Left cardiac atrium (tissue), 4 donors: Measurements from ENCODE around the gene SWT1. TPM values are rescaled to one million over a fixed set of nuclear protein-coding genes. Genes with fewer than 3 reads are reported as not detected.

Experiments
- ATAC-seq, 2 donors: fragments of 200-7000 bp; cut with Tn5 transposase; one replicate each; pipeline ENCODE4 v1.9.1; 2020; ENCODE audit warnings: mild to moderate bottlenecking in 2 of 2, moderate library complexity in 2 of 2
- DNase-seq: peaks from one replicate; pipeline ENCODE4 v3.0.0-alpha.2; 2020
- intact Hi-C, 2 donors: fragments of 100-400 bp; cut with DNase I; formaldehyde crosslinking; loops; one replicate each; pipeline versions ENCODE4 v1.14.1 to v1.15.1; 2022 to 2023
- total RNA-seq, 2 donors: library from RNA; stranded (reverse); fragmentation: NEBNext Ultra II Directional; extraction: Animal tissue kit (Norgen Biotek cat#: 25700); gene quantifications; one replicate each; pipeline ENCODE4 v1.2.1, GENCODE V29; 2021
- donor health status: DM: no; HTN: yes; CAD: no.
- donor health status: DM: no; HTN: yes; CAD: no; lungs with severe emphysema.
- donor health status: DM: yes; HTN: yes; CAD: no.
- donor health status: Dilated cardiomyopathy.

SWT1 gene
- total RNA-seq, 2 donors from 2014 or later = 4.9 to 5.6 TPM

DNA sequence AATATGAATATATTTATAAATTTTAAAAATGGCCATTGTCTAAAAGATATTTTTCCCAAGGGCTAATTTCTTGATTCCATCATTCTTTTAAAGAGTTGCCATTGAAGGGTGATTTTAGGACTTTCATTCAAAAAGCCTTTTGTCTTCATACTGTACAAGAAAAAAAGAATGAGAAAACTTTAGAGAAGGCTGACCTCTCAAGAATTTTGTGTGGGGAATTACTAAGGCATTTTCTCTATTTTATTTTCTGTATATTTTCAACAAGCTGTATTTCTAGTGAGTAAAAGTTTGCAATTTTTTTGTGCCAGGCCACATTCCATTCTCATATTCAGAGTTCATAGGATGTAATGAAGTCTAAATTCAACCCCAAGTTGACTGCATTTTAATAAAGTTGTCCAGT, 110.7 kb downstream of the SWT1 start:
- DNase-seq = no peak
- ATAC-seq = no peak
- intact Hi-C loops = no loop called here

DNA sequence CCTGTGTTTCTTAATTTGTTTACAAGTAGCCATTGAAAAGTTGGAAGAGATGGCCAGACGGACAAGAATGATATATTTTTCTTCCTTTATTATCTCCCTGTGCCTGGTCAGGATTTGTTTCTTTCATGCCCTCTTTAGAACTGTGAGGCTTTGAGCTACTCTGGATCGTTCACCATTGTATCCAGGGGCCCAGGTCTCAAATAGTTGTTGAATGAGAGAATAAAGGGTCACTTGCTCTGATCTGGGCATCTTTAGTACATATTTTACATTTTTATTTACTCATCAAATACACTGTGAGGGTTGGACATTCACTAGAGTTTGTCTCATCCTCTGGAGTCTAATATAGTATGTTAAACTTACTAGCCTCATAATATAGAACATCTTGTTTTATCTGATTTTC, 111.4 kb downstream of the SWT1 start:
- intact Hi-C loops = no loop called here
- DNase-seq (no peak), ATAC-seq (no peak)

DNA sequence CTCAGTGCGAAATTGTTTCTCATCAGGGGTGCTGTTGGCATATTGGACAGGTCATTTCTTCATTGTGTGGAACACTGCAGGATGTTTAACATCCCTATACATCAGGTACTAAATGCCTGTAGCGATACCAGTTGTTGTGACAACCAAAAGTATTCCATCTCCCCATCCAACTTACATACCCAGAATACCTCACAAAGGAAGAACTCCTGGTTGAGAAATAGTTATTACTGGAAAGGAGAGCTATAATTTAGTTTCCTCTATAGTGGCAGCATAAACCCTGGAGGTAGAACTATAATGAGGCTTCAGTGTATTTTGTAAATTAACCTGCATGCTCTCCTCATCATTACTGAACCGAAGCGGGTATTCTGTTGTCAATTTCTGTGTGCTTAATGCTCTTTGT, 115.0 kb downstream of the SWT1 start:
- DNase-seq (no peak), ATAC-seq (no peak)
- intact Hi-C loops = no loop called here

DNA sequence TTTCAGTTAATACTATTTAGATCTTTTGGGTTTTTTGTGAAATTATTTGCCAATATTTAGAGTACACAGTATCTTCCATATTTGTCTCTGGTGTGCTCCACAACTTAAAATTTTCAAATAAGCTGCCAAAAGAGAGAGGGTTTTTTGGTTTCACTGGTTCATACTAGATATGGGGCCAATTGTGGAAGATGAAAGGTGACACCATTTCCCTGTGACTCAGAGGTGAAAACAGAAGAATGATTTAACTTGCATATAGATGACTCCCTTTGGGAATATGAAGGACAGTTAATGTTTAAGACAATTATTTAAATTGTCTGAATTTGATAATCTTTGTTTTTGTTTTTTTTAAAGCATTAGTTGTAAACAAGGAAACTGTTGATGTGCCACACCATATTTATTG, 122.6 kb downstream of the SWT1 start:
- intact Hi-C loops = no loop called here
- no peak for ATAC-seq
- DNase-seq = no peak

DNA sequence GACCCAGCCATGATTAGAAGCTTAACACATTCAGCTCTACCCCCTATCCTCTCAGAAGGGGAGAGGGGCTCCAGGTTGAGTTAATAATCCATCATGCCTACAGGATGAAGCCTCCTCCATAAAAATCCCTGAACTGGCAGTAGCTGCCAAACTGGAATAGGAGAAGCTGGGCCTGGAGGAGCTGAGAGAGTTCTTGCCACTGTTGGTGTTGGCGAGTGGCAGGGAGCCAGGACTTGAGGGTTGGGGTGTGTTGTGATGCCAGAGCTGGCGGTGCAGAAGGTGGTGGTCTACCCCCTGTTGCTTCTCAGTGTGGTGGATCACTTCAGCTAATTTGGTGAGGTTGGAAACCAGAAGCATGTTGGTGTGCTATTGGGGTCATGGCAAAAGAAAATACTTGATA, 123.6 kb downstream of the SWT1 start:
- ATAC-seq = no peak
- no peak for DNase-seq
- intact Hi-C loops = no loop called here

DNA sequence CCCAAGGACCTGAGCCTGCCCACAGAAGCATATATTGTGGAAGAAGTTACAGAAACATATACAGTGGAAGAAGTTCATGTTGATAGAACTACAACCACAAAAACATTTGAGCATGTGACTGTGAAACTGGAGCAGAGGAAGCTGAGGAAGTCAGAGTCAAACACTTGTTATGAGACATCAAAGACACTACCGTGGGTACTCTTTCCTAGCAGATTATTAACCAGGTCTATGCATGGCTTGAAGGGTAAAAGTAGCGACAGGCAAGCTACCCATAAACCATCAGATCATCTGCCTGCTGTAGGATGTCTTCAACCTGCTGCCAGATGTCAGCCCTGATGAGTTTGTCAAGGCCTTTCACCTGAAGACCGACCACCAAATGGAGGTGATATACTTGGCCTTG, 124.3 kb downstream of the SWT1 start:
- ATAC-seq (no peak), DNase-seq (no peak)
- intact Hi-C loops = no loop called here

DNA sequence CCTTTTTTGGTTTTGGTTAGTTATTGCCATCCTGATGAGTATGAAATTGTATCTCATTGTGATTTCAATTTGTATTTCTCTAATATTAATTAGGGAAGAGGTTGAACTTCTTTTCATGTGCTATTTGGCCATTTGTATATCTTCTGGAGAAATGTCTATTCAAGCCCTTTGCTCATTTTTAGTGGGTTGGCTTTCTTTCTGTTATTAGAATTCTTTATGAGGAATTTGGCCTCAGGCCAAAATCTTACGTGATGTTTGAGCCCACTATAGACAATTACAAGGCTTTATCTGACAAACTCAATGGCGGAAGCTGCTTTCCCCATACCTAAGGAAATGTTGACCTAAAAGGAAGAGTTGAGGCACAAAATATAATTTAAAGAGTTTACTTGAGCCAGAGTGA, 127.1 kb downstream of the SWT1 start:
- intact Hi-C loops = no loop called here
- DNase-seq (no peak), ATAC-seq (no peak)

DNA sequence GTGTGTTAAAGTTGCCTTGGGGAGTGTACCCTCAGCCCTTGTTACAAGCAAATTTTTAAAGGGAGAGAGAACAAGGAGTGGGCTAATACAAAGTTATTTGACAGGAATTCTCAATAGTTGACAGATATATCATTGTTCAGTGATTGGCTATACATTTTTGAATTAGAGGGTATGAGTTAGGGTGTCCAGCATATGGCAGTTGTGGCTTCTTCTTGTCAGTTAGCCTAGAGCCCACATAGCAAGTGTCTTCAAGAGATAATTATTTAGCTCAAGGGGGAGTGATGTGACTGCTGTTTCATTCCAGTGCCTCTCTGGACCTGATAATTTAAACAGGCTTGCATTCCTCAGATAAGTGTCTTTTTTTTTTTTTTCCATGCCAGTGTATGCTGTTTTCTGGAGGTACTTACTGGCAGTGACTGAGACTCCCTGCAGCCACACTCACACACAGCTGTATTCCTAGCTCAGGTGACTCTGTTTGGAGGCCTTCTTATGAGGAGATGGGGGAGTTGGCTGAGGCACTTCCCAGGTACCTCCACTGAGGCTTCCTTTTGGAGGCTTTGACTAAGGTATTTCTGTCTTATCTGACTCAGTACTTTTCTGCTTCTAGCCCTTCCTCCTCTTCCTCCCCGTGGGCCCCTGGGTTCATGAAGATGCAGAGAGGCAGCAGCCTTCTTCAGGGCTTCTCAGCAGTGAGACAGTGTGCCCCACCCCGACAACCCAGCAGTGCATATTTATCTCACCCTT, 127.7 kb downstream of the SWT1 start:
- ATAC-seq (peak in 1 of 2 donors; percentile 20), DNase-seq (no peak)
- intact Hi-C loops = no loop called here

DNA sequence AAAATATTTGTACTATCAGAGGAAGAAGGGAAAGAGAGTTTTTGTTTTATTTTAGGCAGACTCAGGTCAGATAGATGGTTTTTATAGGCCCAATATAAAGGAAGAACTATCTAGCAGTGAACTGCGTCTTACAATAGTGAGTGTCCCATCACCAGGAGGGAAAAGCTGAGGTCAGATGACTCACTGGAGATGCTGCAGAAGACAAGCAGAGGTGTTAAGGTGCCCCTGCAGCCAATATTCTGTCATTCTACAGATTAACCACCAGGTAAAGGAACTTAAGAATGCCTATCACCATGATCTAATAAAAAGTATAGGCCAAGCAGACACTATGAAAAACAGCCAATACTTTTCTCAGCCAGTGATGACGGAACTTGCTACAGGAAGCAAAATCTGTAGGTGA, 130.5 kb downstream of the SWT1 start:
- DNase-seq (no peak), ATAC-seq (no peak)
- intact Hi-C loops = no loop called here

DNA sequence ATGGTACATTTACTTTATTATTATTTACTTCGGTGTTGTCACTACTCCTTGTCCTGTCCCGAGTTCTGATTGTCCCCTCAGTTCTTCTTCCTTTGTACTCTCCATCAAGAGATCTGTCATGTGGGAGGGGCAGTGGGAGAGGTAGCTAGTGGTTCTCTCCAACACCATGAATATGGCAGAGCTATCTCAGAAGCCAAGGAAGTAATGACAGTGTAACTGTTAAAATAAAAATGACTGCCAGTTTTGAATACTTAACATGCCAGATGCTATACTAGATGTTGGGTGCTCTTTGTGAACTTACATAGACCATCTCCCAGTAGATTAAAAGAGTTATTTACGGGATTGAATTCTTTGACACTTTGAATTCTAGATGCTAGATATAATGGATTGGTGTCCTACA, 131.5 kb downstream of the SWT1 start:
- intact Hi-C loops = no loop called here
- DNase-seq (no peak), ATAC-seq (peak in 1 of 2 donors; percentile 51)

DNA sequence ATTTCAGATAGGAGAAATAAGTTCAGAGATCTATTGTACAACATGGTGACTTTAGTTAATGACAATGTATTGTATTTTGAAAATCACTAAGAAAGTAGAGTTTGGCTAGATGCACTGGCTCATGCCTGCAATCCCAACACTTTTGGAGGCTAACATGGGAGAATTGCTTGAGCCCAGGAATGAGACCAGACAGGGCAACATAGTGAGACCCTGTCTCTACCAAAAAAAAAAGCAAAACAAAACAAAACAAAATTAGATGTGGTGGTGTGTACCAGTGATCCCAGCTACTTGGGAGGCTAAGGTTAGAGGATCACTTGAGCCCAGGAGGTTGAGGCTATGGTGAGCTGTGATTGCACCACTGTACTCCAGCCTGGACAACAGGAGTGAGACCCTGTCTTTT, 132.9 kb downstream of the SWT1 start:
- ATAC-seq = no peak

DNA sequence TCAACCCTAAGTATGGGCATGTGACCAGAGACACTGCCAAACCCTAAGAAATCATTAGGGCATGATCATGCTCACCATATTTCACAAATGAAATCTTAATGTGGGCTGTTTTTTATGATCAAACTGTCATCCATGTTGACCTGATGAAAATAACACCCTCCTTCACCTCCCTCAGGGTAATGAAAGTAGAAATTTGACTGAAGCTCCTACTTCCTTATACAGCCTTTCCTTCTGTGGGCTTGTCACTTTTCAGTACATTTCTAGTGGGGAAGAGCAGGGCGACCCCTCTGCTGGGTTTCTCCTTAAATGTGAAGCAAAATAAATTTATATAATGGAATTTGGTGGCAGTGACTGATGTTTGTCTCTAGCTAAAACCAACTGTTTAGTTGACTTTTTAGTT, 134.2 kb downstream of the SWT1 start:
- DNase-seq (no peak), ATAC-seq (no peak)
- intact Hi-C loops = no loop called here

More for the DNA sequence above, 132.9 kb downstream of the SWT1 start:
- intact Hi-C loops = no loop called here
- DNase-seq = no peak

DNA sequence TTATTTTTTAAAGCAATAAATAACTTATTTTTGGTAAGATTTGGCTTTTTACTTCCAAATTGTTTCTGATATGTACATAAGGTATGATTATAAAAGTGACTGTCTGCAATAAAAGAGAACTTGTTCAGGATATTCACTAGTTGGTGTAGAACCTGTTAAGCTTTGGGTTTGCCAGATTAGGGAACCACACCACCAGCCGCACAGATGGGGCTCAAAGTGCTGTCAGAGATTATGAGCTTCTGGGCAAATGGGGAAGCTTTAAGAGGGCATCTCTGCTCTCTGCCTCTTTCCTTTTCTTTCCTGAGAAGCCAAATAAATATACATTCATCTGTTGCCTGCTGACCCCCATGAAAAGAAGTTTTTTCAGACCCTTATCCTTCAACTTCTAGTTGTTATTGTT, 134.7 kb downstream of the SWT1 start:
- DNase-seq = no peak
- intact Hi-C loops = no loop called here
- peak in 1 of 2 donors; percentile 15 for ATAC-seq

DNA sequence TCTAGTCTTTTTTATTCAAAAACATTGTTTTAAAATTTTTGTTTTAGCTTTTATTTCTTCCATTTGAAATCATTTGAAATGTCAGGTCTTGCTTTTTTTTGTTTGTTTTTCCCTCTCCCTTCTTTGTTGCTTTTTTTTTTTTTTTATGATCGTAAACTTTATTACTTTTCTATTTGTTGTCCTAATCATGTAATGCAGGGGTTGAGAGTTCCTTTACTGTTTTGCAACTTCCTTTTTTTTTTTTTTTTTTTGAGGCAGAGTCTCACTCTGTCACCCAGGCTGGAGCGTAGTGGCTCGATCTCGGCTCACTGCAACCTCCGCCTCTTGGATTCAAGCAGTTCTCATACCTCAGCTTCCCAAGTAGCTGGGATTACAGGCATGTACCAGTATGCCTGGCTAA, 135.3 kb downstream of the SWT1 start:
- DNase-seq = peak; percentile 25
- ATAC-seq = peak; percentile 36 to 44
- intact Hi-C loops = no loop called here

DNA sequence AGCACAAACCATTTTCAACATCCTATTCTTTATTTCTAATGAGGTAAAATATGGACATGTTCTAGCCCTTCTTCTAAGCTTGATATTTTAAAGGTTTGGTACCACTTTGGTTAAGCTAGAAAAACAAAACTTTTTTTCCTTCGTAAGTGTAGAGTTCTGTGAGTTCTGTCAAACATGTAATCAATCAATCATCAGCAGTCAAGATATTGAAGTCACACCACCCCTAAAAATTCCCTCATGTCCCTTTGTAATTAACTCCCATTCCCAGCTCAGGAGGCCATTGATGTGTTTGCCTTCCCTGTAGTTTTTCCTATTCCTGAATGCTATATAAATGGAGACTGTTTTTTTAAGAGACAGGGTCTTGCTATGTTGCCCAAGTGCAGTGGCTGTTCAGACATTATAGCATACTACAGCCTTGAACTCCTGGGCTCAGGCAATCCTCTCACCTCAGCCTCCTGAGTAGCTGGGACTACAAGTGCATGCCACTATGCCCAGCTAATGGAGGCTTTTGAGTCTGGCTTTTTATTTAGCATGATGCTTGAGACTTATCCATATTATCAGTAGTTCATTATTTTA, 137.1 kb downstream of the SWT1 start:
- intact Hi-C loops = no loop called here
- DNase-seq (no peak), ATAC-seq (no peak)

DNA sequence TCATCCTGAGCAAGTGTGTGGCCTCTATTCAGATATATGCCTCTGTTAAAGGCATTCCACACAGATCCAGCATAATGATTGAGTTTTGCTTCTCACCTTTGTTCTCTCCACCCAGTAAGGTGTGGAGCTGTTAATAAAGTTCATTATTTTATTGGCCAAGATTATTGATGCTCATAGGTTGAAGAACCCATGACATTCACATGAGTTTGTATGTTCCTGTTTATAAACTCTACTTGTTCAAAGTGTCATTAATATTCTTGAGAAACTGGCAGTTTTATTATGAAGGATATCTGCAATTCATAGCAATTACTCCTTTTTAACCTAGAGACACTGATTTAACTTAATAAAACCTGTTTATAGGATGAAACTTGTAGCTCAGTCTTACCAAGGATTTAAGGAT, 138.1 kb downstream of the SWT1 start:
- DNase-seq (no peak), ATAC-seq (no peak)
- intact Hi-C loops = no loop called here

DNA sequence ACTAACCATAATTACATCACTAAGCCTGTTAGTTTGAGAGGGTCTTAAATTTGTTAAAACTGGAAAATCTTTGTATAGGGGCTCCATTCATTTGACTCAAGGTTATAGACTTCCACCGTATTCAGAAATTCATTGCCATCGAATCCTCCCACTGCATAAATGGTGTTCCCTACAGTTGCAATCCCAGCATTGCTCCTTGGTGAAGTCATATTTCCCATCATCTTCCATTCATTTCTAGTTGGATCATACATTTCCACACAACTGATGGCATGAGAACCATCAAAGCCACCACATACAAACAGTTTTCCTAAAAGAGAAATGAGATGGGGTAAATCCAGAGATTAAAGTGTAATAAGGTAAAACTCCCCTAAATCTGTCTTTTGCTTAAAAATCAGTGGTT, 141.0 kb downstream of the SWT1 start:
- no peak for ATAC-seq
- intact Hi-C loops = no loop called here
- no peak for DNase-seq

DNA sequence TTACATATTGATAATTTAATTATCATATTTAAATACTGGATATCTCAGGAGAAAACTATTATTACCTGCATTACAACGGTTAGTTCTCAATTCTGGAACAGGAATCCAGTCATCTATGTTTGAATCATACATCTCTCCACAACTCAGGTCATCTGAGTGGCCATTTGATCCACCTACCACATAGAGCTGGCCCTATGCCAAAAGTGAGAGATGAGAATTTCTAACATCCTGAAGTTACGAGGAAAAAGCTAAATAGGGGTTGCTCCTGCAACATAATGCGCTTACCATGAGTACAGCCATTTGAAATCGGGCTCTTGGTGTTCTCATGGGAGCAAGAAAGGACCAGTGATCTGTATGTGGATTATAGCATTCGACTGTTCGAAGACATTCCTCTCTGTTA, 143.2 kb downstream of the SWT1 start:
- intact Hi-C loops = no loop called here
- ATAC-seq = no peak
- DNase-seq = no peak

DNA sequence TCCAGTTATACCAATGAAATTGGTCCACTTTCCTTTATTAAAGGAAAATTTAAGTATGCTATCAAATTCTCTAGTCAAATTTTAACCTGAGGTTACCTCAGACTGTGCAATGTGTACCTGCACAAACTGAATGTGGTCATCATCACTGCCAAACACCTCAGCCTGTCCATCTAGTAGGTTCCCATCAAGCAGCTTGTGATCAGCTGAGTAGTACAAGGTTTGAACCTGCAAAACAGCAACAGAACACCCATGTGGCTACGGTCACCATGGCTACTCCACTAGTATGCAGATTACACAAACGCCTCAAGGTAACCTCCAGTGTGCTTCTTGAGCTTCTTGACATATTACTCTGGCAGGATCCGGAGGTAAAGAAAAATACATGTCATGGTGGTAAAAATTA, 148.5 kb downstream of the SWT1 start:
- no peak for ATAC-seq
- DNase-seq = no peak
- intact Hi-C loops = no loop called here

DNA sequence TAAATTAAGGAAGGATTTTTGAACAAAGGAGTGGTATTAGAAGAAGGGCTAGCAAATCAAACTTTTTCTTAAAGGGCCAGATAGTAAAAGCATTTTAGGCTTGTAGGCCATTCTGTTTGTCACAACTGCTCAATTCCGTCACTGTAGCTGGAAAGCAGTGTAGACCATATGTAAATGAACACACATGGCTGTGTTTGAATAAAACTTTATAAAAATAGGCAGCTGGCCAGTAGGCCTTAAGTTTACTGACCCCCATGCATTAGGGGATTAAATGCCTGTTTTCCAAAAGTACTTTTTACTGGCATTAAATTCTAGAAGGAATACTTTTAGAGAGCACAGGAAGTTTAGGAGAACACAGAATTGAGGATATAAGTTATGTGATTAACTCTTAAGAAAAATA, 151.2 kb downstream of the SWT1 start:
- intact Hi-C loops = no loop called here
- ATAC-seq (no peak), DNase-seq (no peak)

DNA sequence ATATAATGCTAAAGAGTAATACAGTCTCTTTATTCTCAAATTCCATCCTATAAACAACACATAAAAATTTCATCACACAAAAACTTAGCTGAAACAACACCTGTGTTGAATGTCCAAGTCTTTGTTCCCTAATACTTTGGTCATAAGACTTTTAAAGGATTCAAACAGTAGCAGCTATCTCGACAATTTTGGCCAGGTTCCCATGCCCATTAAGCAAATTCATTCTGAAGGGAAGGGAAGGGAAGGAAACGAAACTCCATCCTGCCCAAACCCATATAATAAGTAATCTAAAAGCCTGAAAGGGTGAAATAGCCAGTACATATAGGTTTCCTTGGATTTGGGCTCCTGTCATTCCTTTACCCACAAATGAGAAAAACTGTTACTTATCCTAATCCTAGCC, 152.6 kb downstream of the SWT1 start:
- no peak for ATAC-seq
- intact Hi-C loops = no loop called here

More for the DNA sequence above, 152.6 kb downstream of the SWT1 start:
- DNase-seq = no peak
